Measurements from ENCODE around the gene PLD1. TPM values are rescaled to one million over a fixed set of nuclear protein-coding genes. Genes with fewer than 3 reads are reported as not detected.
"Not testable (repeated sequence)": the region's sequence is repeated elsewhere in the genome, so short reads cannot be mapped to it uniquely, and the experiment has no call there.

PLD1 gene
- total RNA-seq, 4 donors from 2014 or later, result 49.0 to 66.0 (median 55.1) TPM

DNA sequence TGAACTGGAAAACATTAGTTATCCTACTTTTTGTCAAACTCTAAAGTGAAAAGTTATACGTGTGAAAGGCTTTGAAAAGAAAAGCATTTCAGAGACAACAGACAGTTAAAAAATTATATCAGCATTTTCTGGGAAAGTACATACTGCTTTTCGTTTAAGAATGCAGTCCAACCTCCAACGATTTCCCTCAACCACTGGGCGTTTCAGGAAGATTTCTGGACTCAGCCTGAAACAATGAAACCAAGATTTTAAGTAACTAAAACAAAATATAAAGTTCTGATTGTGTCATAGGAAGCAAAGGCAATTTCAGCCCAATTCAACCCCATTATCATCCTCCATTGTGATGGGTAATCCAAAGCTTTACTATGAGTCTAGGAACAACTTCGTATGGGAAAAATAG is 110.7 kb downstream of the PLD1 start:
- 57% methylated on average over 5 of the region's 5 CpGs for WGBS

GRCh38 chr3:171696805-171697204 is 113.5 kb downstream of the PLD1 start:
- TF ChIP-seq, protein P1, sequence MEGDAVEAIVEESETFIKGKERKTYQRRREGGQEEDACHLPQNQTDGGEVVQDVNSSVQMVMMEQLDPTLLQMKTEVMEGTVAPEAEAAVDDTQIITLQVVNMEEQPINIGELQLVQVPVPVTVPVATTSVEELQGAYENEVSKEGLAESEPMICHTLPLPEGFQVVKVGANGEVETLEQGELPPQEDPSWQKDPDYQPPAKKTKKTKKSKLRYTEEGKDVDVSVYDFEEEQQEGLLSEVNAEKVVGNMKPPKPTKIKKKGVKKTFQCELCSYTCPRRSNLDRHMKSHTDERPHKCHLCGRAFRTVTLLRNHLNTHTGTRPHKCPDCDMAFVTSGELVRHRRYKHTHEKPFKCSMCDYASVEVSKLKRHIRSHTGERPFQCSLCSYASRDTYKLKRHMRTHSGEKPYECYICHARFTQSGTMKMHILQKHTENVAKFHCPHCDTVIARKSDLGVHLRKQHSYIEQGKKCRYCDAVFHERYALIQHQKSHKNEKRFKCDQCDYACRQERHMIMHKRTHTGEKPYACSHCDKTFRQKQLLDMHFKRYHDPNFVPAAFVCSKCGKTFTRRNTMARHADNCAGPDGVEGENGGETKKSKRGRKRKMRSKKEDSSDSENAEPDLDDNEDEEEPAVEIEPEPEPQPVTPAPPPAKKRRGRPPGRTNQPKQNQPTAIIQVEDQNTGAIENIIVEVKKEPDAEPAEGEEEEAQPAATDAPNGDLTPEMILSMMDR (IDR thresholded peaks at IDR 0.05), result no peak
- TF ChIP-seq POLR2AphosphoS5 (IDR thresholded peaks at IDR 0.05), result no peak
- TF ChIP-seq POLR2A (IDR thresholded peaks at IDR 0.05), result no peak
- no peak for TF ChIP-seq EP300 (IDR thresholded peaks at IDR 0.05)
- no peaks in the 10 kb centered on the region for H3K9me3 ChIP-seq
- no peaks in the 10 kb centered on the region for H3K27me3 ChIP-seq
- DNase-seq (ENCODE audit: low spot score in 2 of 2), result no peak
- 91% methylated on average over 6 of the region's 6 CpGs for WGBS
- no peaks in the 10 kb centered on the region for H3K4me1 ChIP-seq
- peaks cover 19% of the 10 kb centered on the region for H3K36me3 ChIP-seq
- H3K27ac ChIP-seq, result no peak overlapping the region
- H3K4me3 ChIP-seq, result no peak overlapping the region

More for the DNA sequence above, 110.7 kb downstream of the PLD1 start:
- no peak for TF ChIP-seq POLR2AphosphoS5 (IDR thresholded peaks at IDR 0.05)
- no peak for TF ChIP-seq EP300 (IDR thresholded peaks at IDR 0.05)
- TF ChIP-seq, protein P1 (IDR thresholded peaks at IDR 0.05), result no peak
- TF ChIP-seq POLR2A (IDR thresholded peaks at IDR 0.05), result no peak
- H3K27me3 ChIP-seq, result no peaks in the 10 kb centered on the region
- no peaks in the 10 kb centered on the region for H3K4me1 ChIP-seq
- DNase-seq (ENCODE audit: low spot score in 2 of 2), result no peak
- H3K9me3 ChIP-seq, result no peaks in the 10 kb centered on the region
- H3K36me3 ChIP-seq, result peaks cover 7% of the 10 kb centered on the region
- H3K4me3 ChIP-seq, result no peak overlapping the region
- no peak overlapping the region for H3K27ac ChIP-seq

DNA sequence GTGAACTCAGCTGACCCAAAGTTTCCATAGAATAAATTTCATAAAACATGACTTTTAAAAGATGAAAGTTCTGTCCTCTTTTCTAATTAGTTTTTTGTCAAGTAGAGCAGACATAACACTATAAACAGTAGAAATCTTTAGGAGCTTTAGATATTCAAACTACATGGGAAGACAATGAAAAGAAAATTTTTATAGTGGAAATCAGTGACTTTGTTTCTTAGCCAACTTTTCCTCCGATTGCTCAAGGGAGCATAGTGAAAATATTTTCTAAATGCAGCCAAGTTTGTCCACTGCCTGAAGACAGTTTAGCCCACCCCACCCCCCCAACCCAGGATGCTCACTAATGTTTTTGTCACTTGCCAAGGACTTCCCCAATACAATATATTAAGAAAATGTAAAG is 114.9 kb downstream of the PLD1 start:
- Histone ChIP-seq H3K27ac (no peak overlapping the region), H3K4me3 (no peak overlapping the region), H3K36me3 (peaks cover 25% of the 10 kb centered on the region), H3K9me3 (no peaks in the 10 kb centered on the region), H3K27me3 (no peaks in the 10 kb centered on the region), H3K4me1 (no peaks in the 10 kb centered on the region)
- TF ChIP-seq POLR2A (IDR thresholded peaks at IDR 0.05), result no peak
- TF ChIP-seq, protein P1 (IDR thresholded peaks at IDR 0.05), result no peak
- no peak for DNase-seq (ENCODE audit: low spot score in 2 of 2)
- 54% methylated on average over 1 of the region's 1 CpG for WGBS

DNA sequence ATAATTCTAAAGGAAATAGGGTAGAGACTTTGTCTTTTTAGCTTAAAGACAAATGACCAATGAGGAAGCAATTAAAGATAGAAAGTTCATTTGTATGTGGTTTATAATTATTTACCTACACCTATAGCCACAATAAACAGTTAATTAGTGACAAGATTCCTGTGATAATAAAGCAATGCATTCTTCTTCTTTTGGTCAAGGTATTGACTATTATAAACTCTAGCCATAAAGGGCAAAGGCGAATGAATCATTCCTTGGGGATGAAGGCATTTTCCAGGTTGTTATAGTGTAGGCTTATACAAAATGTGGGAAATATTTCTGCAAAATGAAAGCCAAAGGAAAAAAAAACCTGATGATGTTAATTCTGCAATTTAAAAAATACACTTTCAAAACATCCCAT is 115.4 kb downstream of the PLD1 start:
- Histone ChIP-seq H3K4me3 (no peak overlapping the region), H3K27ac (no peak overlapping the region), H3K36me3 (peaks cover 25% of the 10 kb centered on the region), H3K4me1 (no peaks in the 10 kb centered on the region), H3K27me3 (no peaks in the 10 kb centered on the region), H3K9me3 (no peaks in the 10 kb centered on the region)
- 92% methylated on average over 1 of the region's 1 CpG for WGBS
- DNase-seq (ENCODE audit: low spot score in 2 of 2), result no peak
- no peak for TF ChIP-seq POLR2AphosphoS5 (IDR thresholded peaks at IDR 0.05)
- TF ChIP-seq, protein P1 (IDR thresholded peaks at IDR 0.05), result no peak
- TF ChIP-seq POLR2A (IDR thresholded peaks at IDR 0.05), result no peak
- TF ChIP-seq EP300 (IDR thresholded peaks at IDR 0.05), result no peak

DNA sequence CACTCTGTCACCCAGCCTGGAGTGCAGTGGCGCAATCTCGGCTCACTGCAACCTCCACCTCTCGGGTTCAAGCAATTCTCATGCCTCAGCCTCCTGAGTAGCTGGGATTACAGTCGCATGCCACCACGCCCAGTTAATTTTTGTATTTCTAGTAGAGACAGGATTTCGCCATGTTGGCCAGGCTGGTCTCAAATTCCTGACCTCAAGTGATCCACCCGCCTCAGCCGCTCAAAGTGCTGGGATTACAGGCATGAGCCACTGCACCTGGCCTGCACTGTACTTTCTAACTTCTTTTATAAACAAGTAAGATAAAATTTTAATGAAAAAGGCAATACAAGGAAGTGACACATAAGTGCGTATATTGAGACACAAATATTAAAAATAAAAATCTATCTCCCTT is 117.7 kb downstream of the PLD1 start:
- not testable (repeated sequence) for DNase-seq (ENCODE audit: low spot score in 2 of 2); H3K4me1 ChIP-seq; H3K27ac ChIP-seq; H3K9me3 ChIP-seq; H3K27me3 ChIP-seq; H3K4me3 ChIP-seq
- H3K36me3 ChIP-seq, result peaks cover 18% of the 10 kb centered on the region
- WGBS, result 96% methylated on average over 9 of the region's 9 CpGs

GRCh38 chr3:171691485-171691884 is 118.8 kb downstream of the PLD1 start:
- no peak for TF ChIP-seq EP300 (IDR thresholded peaks at IDR 0.05)
- TF ChIP-seq POLR2AphosphoS5 (IDR thresholded peaks at IDR 0.05), result no peak
- no peak for TF ChIP-seq POLR2A (IDR thresholded peaks at IDR 0.05)
- TF ChIP-seq, protein P1 (IDR thresholded peaks at IDR 0.05), result no peak
- H3K4me3 ChIP-seq, result no peak overlapping the region
- no peak overlapping the region for H3K27ac ChIP-seq
- no peaks in the 10 kb centered on the region for H3K9me3 ChIP-seq
- peaks cover 25% of the 10 kb centered on the region for H3K36me3 ChIP-seq
- no peaks in the 10 kb centered on the region for H3K27me3 ChIP-seq
- WGBS, result 96% methylated on average over 1 of the region's 1 CpG
- no peaks in the 10 kb centered on the region for H3K4me1 ChIP-seq
- no peak for DNase-seq (ENCODE audit: low spot score in 2 of 2)
